Bone marrow (tissue), 2 donors: ENCODE data around the gene CLDN6.

ENCODE experiments used
- DNase-seq, 2 donors: peaks; one replicate each; lab custom pipeline; 2025; lab: John Stamatoyannopoulos, UW

The CLDN6 gene

DNA sequence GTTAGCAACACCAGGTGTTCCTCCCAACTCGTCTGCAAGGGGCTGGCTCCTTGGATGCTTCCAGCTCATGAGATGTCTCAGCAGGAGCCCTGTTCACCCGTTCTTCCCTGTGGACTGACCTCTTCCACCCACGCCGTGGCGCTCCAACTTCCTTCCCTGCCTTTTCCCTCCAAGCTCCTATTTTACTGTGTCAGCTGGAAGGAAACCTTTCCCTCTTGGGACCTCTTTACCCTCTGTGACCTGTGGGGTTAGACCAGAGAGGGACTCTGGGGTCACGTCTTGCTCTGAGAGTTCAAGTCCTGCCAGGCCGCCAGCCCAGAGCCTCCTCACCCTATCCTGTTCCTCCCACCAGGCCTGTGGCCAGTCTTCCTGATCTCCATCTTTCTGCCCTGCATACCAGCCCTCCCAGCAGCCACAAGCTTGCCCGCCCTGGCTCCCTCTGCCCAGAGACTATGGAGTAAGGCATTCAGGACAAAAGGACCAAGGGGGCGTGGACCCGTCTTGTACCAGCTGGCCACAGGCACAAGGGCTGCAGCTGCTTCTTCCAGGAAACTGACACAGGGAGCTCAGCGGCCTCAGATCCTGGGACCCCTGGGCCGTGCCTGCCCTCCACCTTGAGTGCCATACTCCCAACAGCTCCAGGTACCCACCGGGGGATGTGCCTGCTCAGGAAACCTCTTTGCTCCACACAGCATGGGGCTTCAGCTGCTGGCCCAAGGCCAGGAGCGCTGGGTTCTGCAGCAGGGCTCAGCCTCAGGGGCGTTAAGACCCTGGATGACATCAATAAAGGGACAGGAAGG is 45.8 kb downstream of the CLDN6 start:
- no peak for DNase-seq

DNA sequence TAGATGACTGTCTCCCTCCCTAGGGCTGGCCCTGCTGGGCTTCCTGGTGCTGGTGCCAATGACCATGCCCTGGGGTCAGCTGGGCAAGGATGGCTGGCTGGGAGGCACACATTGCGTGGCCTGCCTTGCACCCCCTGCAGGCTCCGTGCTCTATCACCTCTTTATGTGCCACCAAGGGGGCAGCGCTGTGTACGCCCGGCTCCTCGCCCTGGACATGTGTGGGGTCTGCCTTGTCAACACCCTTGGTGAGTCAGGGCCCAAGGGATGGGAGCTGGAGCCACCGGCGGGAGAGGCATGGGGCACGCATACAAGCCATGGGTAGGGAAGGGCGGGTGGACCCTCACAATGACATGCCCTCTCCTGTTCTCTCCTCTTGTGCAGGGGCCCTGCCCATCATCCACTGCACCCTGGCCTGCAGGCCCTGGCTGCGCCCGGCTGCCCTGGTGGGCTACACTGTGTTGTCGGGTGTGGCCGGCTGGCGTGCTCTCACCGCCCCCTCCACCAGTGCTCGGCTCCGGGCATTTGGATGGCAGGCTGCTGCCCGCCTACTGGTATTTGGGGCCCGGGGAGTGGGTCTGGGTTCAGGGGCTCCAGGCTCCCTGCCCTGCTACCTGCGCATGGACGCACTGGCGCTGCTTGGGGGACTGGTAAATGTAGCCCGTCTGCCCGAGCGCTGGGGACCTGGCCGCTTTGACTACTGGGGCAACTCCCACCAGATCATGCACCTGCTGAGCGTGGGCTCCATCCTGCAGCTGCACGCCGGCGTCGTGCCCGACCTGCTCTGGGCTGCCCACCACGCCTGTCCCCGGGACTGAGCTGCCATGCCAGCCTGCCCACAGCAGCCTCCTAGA is 46.6 kb downstream of the CLDN6 start:
- no peak for DNase-seq

GRCh38 chr16:2970563-2970962 is 47.4 kb downstream of the CLDN6 start:
- no peak for DNase-seq

DNA sequence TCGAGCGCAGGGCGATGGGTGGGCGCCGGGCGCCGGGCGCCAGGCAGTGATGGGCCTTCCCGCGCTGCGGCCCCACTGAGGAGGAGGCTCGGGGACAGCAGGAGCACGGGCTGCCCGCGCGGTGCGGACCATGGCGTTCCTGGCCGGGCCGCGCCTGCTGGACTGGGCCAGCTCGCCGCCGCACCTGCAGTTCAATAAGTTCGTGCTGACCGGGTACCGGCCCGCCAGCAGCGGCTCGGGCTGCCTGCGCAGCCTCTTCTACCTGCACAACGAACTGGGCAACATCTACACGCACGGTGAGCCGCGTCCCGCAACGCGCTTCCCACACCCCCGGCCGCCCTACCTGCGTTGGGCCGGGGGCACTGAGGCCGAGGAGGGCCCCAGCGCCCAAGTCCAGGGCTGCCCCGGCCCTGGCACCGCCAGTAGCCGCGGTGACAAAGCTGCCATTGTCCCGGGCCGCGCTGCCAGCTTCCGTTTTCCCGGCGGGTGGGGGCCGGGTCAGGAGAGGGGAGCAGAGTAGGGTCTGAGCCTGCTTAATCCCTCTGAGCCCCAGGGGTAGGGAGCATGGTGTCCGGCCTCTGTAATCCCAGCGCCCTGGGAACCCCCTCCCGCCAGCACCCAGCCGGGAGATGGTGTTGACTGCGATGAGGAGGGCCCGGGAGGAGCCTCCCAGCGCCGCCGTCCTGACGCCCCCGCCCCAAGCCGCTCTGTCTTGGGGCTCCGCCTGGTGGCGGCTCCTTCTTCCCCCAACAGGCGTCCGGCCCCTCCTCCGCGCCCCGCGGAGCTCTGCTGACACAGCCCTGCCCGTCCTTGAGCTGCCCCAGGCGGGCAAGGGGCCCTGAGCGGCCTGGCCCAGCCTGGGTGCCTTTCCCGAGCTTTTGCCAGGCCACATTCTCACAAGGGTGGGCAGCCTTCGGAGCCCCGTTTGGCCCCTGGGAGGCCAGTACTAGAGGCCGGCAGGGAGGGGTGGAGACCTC is 48.1 kb downstream of the CLDN6 start:
- DNase-seq, result peak; percentile 49 to 65

- peak; percentile 63 to 64 for DNase-seq
Observed at GRCh38 chr16:2968738-2969544, 49.0 kb downstream of the CLDN6 start, which contains the start of gene PAQR4. Gene PAQR4 (plus strand): TSS chr16:2969348. CDS start chr16:2969675, 327 bp downstream.

- no peak for DNase-seq
Observed at GRCh38 chr16:2968368-2968737, 49.6 kb downstream of the CLDN6 start.

DNA sequence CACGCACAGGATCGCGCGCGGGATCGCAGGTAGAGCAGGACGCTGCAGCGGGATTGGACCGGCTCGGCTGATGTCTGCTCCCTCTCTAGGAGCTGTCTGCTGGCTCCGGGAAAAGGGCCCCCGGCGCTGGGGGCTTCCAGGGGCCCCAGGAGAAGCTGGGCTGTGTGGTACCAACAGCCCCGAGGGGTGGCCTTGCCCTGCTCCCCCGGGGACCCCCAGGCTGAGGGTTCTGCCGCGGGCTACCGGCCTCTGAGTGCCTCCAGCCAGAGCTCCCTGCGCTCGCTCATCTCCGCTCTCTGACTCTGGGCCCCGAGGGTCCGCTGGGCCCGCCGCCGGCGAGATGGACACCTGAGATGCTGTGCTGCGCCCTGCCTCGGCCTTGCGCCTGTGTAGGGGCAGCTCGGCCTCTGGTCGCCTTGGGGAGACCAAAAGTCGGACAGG is 50.2 kb downstream of the CLDN6 start:
- no peak for DNase-seq

GRCh38 chr16:2967211-2967631 is 50.8 kb downstream of the CLDN6 start:
- DNase-seq, result no peak

GRCh38 chr16:2966808-2967191 is 51.2 kb downstream of the CLDN6 start:
- DNase-seq, result no peak

GRCh38 chr16:2966043-2966807 is 51.8 kb downstream of the CLDN6 start:
- DNase-seq, result no peak
